B cell (primary cell): ENCODE data around the gene ASB18. TPM values are rescaled to one million over a fixed set of nuclear protein-coding genes. Genes with fewer than 3 reads are reported as not detected.

Source experiments
- ATAC-seq: fragments of 200-7000 bp; cut with Tn5 transposase; one replicate; pipeline ENCODE4 v1.10.0; 2021; ENCODE audit warnings: low read depth, mild to moderate bottlenecking, moderate number of reproducible peaks, moderate library complexity
- CTCF ChIA-PET: fragments of 350-600 bp; sonication (Branson Sonifier 250); formaldehyde crosslinking; loops from one replicate; lab custom pipeline; 2021; ENCODE audit warnings: antibody characterized with exemption, inconsistent platforms; lab: Charles Lee
- POLR2A ChIA-PET: fragments of 350-600 bp; sonication (Branson Sonifier 250); formaldehyde crosslinking; loops from one replicate; lab custom pipeline; 2021; ENCODE audit warnings: antibody characterized with exemption; lab: Charles Lee
- DNase-seq: peaks from one replicate; pipeline ENCODE4 v3.0.0; 2013
- H2AFZ ChIP-seq: 2 replicates; pipeline ENCODE4 v1.6.1; 2012; ENCODE audit warnings: mild to moderate bottlenecking, low read depth, low read length; ENCODE audit not compliant: insufficient read depth, poor library complexity, severe bottlenecking
- H3K27ac ChIP-seq, 2 donors: 1 replicate in 1 of 2; 2 replicates in 1 of 2; pipeline ENCODE4 v1.5.1; 2012 to 2013; ENCODE audit warnings: low read length in 2 of 2, mild to moderate bottlenecking in 2 of 2, moderate library complexity in 1 of 2
- H3K27me3 ChIP-seq, 4 experiments: fragments of 200-600 bp in 1 of 4; sonication (generic) in 1 of 4; replicated peaks in 1 of 4; 1 replicate in 2 of 4; 2 replicates in 2 of 4; pipeline versions ENCODE4 v1.6.1 to v1.7.0; 2013 to 2016; ENCODE audit warnings: low read length in 3 of 4, mild to moderate bottlenecking in 2 of 4, mixed read lengths in 1 of 4, moderate library complexity in 1 of 4; ENCODE audit not compliant: insufficient read depth in 4 of 4, control insufficient read depth in 3 of 4; ENCODE audit errors: control extremely low read depth in 1 of 4
- H3K36me3 ChIP-seq, 2 experiments: replicated peaks in 1 of 2; 1 replicate in 1 of 2; 2 replicates in 1 of 2; pipeline versions ENCODE4 v1.6.1 to v1.7.1; 2013; ENCODE audit warnings: low read length in 1 of 2; ENCODE audit not compliant: insufficient read depth in 2 of 2, control insufficient read depth in 1 of 2; ENCODE audit errors: control extremely low read depth in 1 of 2, extremely low read depth in 1 of 2
- H3K4me1 ChIP-seq, 2 donors: fragments of 200-600 bp in 1 of 2; sonication (generic) in 1 of 2; 1 replicate in 1 of 2; 2 replicates in 1 of 2; pipeline versions ENCODE4 v1.5.1 to v1.6.1; 2013 to 2017; ENCODE audit warnings: low read length in 2 of 2; ENCODE audit not compliant: control insufficient read depth in 2 of 2, insufficient read depth in 2 of 2
- H3K4me2 ChIP-seq: replicated peaks from 2 replicates; pipeline ENCODE3; 2012; ENCODE audit warnings: mild to moderate bottlenecking, low read depth, low read length; ENCODE audit not compliant: poor library complexity, severe bottlenecking
- H3K4me3 ChIP-seq, 5 experiments: fragments of 200-600 bp in 1 of 5; sonication (generic) in 1 of 5; 1 replicate in 3 of 5; 2 replicates in 2 of 5; pipeline versions ENCODE4 v1.5.1 to v1.7.0; 2011 to 2016; ENCODE audit warnings: low read length in 4 of 5, mild to moderate bottlenecking in 4 of 5, low read depth in 2 of 5, control low read depth in 1 of 5, moderate library complexity in 1 of 5; ENCODE audit not compliant: insufficient read depth in 1 of 5; ENCODE audit errors: control extremely low read depth in 1 of 5, extremely low read depth in 1 of 5
- H3K79me2 ChIP-seq: fragments of 200-600 bp; sonication (generic); one replicate; pipeline ENCODE4 v1.6.0; 2016; ENCODE audit warnings: low read length; ENCODE audit not compliant: control insufficient read depth, insufficient read depth
- H3K9ac ChIP-seq: fragments of 200-600 bp; sonication (generic); 2 replicates; pipeline ENCODE4 v1.6.1; 2017; ENCODE audit warnings: mild to moderate bottlenecking, low read length, moderate library complexity
- H3K9me3 ChIP-seq, 3 donors: one replicate each; pipeline versions ENCODE4 v1.6.1 to v1.7.1; 2013; ENCODE audit warnings: low read length in 2 of 3; ENCODE audit not compliant: control insufficient read depth in 2 of 3, insufficient read depth in 1 of 3; ENCODE audit errors: control extremely low read depth in 1 of 3
- H4K20me1 ChIP-seq: 2 replicates; pipeline ENCODE4 v1.6.0; 2012; ENCODE audit warnings: mild to moderate bottlenecking, low read length; ENCODE audit not compliant: insufficient read depth, control insufficient read depth, poor library complexity, severe bottlenecking
- H3K27ac Mint-ChIP-seq: one replicate; pipeline ENCODE4 v1.8.0; 2021; ENCODE audit warnings: mixed read lengths
- H3K27me3 Mint-ChIP-seq: one replicate; pipeline ENCODE4 v1.8.0; 2021; ENCODE audit warnings: mixed read lengths
- H3K4me1 Mint-ChIP-seq: one replicate; pipeline ENCODE4 v1.8.0; 2021; ENCODE audit warnings: mixed read lengths
- H3K4me3 Mint-ChIP-seq: one replicate; pipeline ENCODE4 v1.8.0; 2021; ENCODE audit warnings: mixed read lengths
- H3K9me3 Mint-ChIP-seq: one replicate; pipeline ENCODE4 v1.8.0; 2022; ENCODE audit warnings: mixed read lengths; ENCODE audit not compliant: insufficient read depth
- CTCF ChIP-seq: fragments of 200-600 bp; IDR thresholded peaks from one replicate; pipeline ENCODE4 v1.8.0; 2022; ENCODE audit warnings: antibody characterized with exemption, mild to moderate bottlenecking
- EZH2 ChIP-seq: IDR thresholded peaks from 2 replicates; pipeline ENCODE4 v1.6.1; 2012; ENCODE audit warnings: borderline replicate concordance, low read depth, mild to moderate bottlenecking, moderate library complexity, low read length; ENCODE audit not compliant: insufficient read depth, poor library complexity, severe bottlenecking
- WGBS: methylation state at CpG from one replicate; pipeline ENCODE4 v1.1.5; 2013; ENCODE audit warnings: missing lambda C conversion rate; ENCODE audit not compliant: insufficient coverage; 5-methylcytosine and 5-hydroxymethylcytosine counted together
- intact Hi-C: fragments of 100-400 bp; cut with micrococcal nuclease; formaldehyde crosslinking; loops from one replicate; pipeline ENCODE4 v1.10.0; 2022
- polyA plus RNA-seq: library from polyadenylated mRNA; depleted of rRNA; stranded (reverse); fragments of >200 nt; gene quantifications from 2 replicates; pipeline ENCODE4 v1.2.3, GENCODE V29; 2012
- total RNA-seq, 2 donors: library from RNA; stranded (reverse); fragments of 120-200 nt in 1 of 2; gene quantifications; 1 replicate in 1 of 2; 2 replicates in 1 of 2; pipeline versions ENCODE4 v1.2.3 to v1.2.4, GENCODE V29; 2013 to 2022

The ASB18 gene
- total and polyA plus RNA-seq, 2 donors (not counting 1 experiment from before 2014, with no cell fraction given) = not detected

- H3K9ac ChIP-seq = no peak overlapping the region
- no peaks in the 10 kb centered on the region for H4K20me1 ChIP-seq
- no peak overlapping the region for H3K27ac ChIP-seq
- Mint-ChIP-seq H3K9me3 (no peaks in the 10 kb centered on the region), H3K27me3 (peaks cover 6% of the 10 kb centered on the region), H3K27ac (no peak overlapping the region), H3K4me1 (no peaks in the 10 kb centered on the region), H3K4me3 (no peak overlapping the region)
- H3K4me1 ChIP-seq = no peaks in the 10 kb centered on the region
- H3K4me2 ChIP-seq = no peak overlapping the region
- TF ChIP-seq CTCF (no peak), EZH2 (no peak)
- H3K9me3 ChIP-seq = peaks cover 0 to 9% (median 0%) of the 10 kb centered on the region in 3 donors
- peaks cover 0 to 4% (median 0%) of the 10 kb centered on the region in 4 experiments for H3K27me3 ChIP-seq
- no peaks in the 10 kb centered on the region for H3K79me2 ChIP-seq
- ATAC-seq = no peak
- no peaks in the 10 kb centered on the region for H3K36me3 ChIP-seq
- CTCF ChIA-PET = no interaction called here
- no peak overlapping the region for H2AFZ ChIP-seq
- DNase-seq = no peak
- intact Hi-C loops = no loop called here
- WGBS = 68% methylated on average over 11 of the region's 13 CpGs
- POLR2A ChIA-PET = no interaction called here
- H3K4me3 ChIP-seq = no peak overlapping the region
Measured at GRCh38 chr2:236250909-236251579, 13.2 kb downstream of the ASB18 start.

- H3K9me3 ChIP-seq = peaks cover 0 to 9% (median 0%) of the 10 kb centered on the region in 3 donors
- no peaks in the 10 kb centered on the region for H3K4me1 Mint-ChIP-seq
- H3K9me3 Mint-ChIP-seq = no peaks in the 10 kb centered on the region
- TF ChIP-seq EZH2 (no peak), CTCF (no peak)
- no peak overlapping the region for H3K27ac Mint-ChIP-seq
- H3K27me3 ChIP-seq = peaks cover 0 to 4% (median 0%) of the 10 kb centered on the region in 4 experiments
- no peak overlapping the region for H3K4me2 ChIP-seq
- 36% methylated on average over 3 of the region's 3 CpGs for WGBS
- no peak overlapping the region for H3K4me3 Mint-ChIP-seq
- ChIA-PET POLR2A (no interaction called here), CTCF (no interaction called here)
- H3K4me1 ChIP-seq = no peaks in the 10 kb centered on the region
- H3K27me3 Mint-ChIP-seq = peaks cover 6% of the 10 kb centered on the region
- no peak for DNase-seq
- no peak for ATAC-seq
- no peaks in the 10 kb centered on the region for H3K79me2 ChIP-seq
- H3K4me3 ChIP-seq = no peak overlapping the region
- intact Hi-C loops = no loop called here
- no peak overlapping the region for H3K27ac ChIP-seq
- no peaks in the 10 kb centered on the region for H3K36me3 ChIP-seq
- no peaks in the 10 kb centered on the region for H4K20me1 ChIP-seq
- no peak overlapping the region for H3K9ac ChIP-seq
- H2AFZ ChIP-seq = no peak overlapping the region
Measured at GRCh38 chr2:236250286-236250685, 13.9 kb downstream of the ASB18 start.
